ENCODE data around the gene MUC22.

Gene MUC22

DNA sequence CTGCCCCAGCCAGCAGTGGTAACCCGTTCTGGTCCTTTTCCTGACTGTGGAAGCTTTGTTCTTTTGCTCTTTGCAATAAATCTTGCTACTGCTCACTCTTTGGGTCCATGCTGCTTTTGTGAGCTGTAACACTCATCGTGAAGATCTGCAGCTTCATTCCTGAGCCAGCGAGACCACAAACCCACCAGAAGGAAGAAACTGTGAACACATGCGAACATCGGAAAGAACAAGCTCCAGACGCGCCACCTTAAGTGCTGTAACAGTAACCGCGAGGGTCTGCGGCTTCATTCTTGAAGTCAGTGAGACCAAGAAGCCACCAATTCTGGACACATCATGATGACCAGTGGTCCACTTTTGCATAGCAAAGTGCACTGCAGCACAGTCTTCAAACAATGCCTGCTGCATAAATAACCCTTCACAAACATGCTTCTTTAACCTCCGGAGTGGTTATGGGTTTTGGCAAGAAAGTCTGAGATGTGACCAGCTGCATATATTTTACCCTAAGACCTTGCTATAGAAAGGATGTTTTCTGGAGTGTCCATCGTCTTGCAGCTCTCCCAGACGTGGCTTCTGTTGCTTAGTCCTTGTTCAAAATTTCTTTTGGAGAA lies 8.9 kb upstream of the MUC22 start:
- TF ChIP-seq, protein P1, sequence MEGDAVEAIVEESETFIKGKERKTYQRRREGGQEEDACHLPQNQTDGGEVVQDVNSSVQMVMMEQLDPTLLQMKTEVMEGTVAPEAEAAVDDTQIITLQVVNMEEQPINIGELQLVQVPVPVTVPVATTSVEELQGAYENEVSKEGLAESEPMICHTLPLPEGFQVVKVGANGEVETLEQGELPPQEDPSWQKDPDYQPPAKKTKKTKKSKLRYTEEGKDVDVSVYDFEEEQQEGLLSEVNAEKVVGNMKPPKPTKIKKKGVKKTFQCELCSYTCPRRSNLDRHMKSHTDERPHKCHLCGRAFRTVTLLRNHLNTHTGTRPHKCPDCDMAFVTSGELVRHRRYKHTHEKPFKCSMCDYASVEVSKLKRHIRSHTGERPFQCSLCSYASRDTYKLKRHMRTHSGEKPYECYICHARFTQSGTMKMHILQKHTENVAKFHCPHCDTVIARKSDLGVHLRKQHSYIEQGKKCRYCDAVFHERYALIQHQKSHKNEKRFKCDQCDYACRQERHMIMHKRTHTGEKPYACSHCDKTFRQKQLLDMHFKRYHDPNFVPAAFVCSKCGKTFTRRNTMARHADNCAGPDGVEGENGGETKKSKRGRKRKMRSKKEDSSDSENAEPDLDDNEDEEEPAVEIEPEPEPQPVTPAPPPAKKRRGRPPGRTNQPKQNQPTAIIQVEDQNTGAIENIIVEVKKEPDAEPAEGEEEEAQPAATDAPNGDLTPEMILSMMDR (IDR thresholded peaks at IDR 0.05; ENCODE audit: extremely low read depth, missing control alignments) = no peak
- DNase-seq (ENCODE audit: low spot score) = no peak

DNA sequence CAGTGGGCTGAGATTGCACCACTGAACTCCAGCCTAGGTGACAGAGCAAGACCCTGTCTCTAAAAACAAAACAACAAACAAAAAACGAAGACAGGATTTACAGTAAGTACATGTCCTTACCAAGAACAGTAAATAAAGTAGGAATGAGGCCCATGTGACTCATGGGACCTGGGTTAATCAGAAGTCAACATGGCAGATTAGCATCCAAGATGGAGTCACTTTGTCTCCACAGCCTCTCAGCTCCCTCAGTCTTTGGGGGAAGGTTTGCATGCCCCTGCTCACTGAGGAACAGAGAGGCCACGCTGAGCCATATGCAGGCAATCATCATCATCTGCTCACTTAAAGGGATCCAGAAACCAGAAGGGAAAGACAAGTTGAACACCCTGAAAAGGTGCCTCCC lies 7.8 kb upstream of the MUC22 start:
- DNase-seq (ENCODE audit: low spot score) = no peak
- TF ChIP-seq, protein P1 (IDR thresholded peaks at IDR 0.05; ENCODE audit: extremely low read depth, missing control alignments) = no peak

- TF ChIP-seq, protein P1 (IDR thresholded peaks at IDR 0.05; ENCODE audit: extremely low read depth, missing control alignments) = no peak
- DNase-seq (ENCODE audit: low spot score) = no peak
Observed at GRCh38 chr6:31004794-31005193, 5.5 kb upstream of the MUC22 start.

- TF ChIP-seq, protein P1 (IDR thresholded peaks at IDR 0.05; ENCODE audit: extremely low read depth, missing control alignments) = no peak
- no peak for DNase-seq (ENCODE audit: low spot score)
Observed at GRCh38 chr6:31005249-31006020, 4.8 kb upstream of the MUC22 start.

GRCh38 chr6:31007694-31008093 lies 2.6 kb upstream of the MUC22 start:
- TF ChIP-seq, protein P1 (IDR thresholded peaks at IDR 0.05; ENCODE audit: extremely low read depth, missing control alignments) = no peak
- no peak for DNase-seq (ENCODE audit: low spot score)

DNA sequence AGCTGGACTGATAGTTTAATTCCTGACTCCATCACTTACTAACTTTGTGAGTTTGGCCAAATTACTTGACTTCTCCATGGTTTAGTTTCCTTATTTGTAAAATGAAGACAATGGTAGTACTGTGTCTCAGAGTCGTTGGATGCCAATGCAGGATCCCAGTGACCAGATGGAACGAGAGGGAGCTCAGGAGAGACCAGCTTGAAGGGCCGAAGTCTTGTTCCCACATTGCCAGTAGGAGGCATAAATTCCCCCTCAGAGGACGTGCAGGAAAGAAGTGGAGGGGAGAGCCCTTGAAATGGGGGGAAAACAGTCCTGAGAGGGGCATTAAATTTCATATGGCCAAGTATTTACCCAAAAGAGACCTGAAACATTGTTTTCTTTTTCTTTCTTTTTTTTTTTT lies 2.1 kb upstream of the MUC22 start:
- TF ChIP-seq, protein P1 (IDR thresholded peaks at IDR 0.05; ENCODE audit: extremely low read depth, missing control alignments) = no peak
- DNase-seq (ENCODE audit: low spot score) = no peak

DNA sequence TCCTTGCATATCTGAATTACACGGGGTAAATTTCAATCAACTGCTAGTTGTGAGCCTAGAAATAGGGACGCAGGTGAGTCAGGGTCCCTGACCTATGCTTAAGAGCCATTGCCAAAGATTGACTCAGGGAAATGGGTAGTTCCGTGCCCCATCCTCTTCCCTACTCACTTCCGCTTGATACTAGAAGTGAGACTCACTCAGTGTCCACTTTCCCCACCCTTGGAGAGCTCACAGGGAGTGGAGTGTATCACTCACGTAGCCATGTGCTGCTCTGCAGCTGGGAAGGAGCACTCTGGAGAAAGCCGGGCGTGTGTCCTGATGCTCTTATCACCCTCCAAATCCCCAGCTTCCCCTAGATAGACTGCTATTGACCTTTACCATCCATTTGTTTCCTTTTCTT lies 543 bp upstream of the MUC22 start:
- DNase-seq (ENCODE audit: low spot score) = no peak
- TF ChIP-seq, protein P1 (IDR thresholded peaks at IDR 0.05; ENCODE audit: extremely low read depth, missing control alignments) = no peak

Measured in GM20000 (cell line).